Cerebellar cortex (tissue), 1 donor: ENCODE results near the gene RASA3.

Source experiments
- DNase-seq: peaks from one replicate; pipeline ENCODE4 v3.0.0-alpha.2; 2015; ENCODE audit warnings: low spot score

RASA3 gene

GRCh38 chr13:113981194-113981605, 151.2 kb downstream of the RASA3 start:
- DNase-seq = peak; percentile 46

- DNase-seq = no peak
Observed at GRCh38 chr13:113980489-113981064, 151.8 kb downstream of the RASA3 start.

- DNase-seq = no peak
Observed at GRCh38 chr13:113979791-113980471, 152.5 kb downstream of the RASA3 start.

GRCh38 chr13:113978741-113979481, 153.5 kb downstream of the RASA3 start:
- DNase-seq = no peak

GRCh38 chr13:113977976-113978375, 154.4 kb downstream of the RASA3 start:
- no peak for DNase-seq

GRCh38 chr13:113976711-113977684, 155.4 kb downstream of the RASA3 start:
- no peak for DNase-seq

- DNase-seq = no peak
Observed at GRCh38 chr13:113975416-113975815, 157.0 kb downstream of the RASA3 start.

GRCh38 chr13:113974304-113975281, 157.8 kb downstream of the RASA3 start:
- no peak for DNase-seq

- no peak for DNase-seq
Observed at GRCh38 chr13:113973218-113974164, 158.9 kb downstream of the RASA3 start, which contains the start of gene C13orf46. TSS of gene C13orf46 (minus strand) at chr13:113974076. CDS start at chr13:113973997, 79 bp downstream.

GRCh38 chr13:113972451-113973217, 159.8 kb downstream of the RASA3 start:
- no peak for DNase-seq

- no peak for DNase-seq
Observed at GRCh38 chr13:113971471-113972231, 160.8 kb downstream of the RASA3 start.

- peak; percentile 17 for DNase-seq
Observed at GRCh38 chr13:113970810-113971470, 161.5 kb downstream of the RASA3 start.

GRCh38 chr13:113969973-113970611, 162.3 kb downstream of the RASA3 start:
- no peak for DNase-seq

- no peak for DNase-seq
Observed at GRCh38 chr13:113969311-113969972, 163.0 kb downstream of the RASA3 start.

- no peak for DNase-seq
Observed at GRCh38 chr13:113968463-113969310, 163.7 kb downstream of the RASA3 start.
